Muscle of arm (tissue), 14 donors: ENCODE results near the gene SPACA5B. TPM values are rescaled to one million over a fixed set of nuclear protein-coding genes. Genes with fewer than 3 reads are reported as not detected.
"Not testable (repeated sequence)": the region's sequence is repeated elsewhere in the genome, so short reads cannot be mapped to it uniquely, and the experiment has no call there.

ENCODE experiments used
- DNase-seq: peaks from one replicate; pipeline ENCODE4 v3.0.0-alpha.2; 2013
- long read RNA-seq, 11 donors: transcript quantifications; one replicate each; lab custom pipeline, GENCODE V29; 2026
- polyA plus RNA-seq, 12 donors: library from polyadenylated mRNA; unstranded; fragments of 120-200 nt; gene quantifications; one replicate each; pipeline ENCODE4 v1.2.1, GENCODE V29; 2013; ENCODE audit not compliant: insufficient read length in 12 of 12

SPACA5B gene
- polyA plus RNA-seq: under 1 TPM in 1 of 12 donors, not detected in 11; 0.36 TPM
- long read RNA-seq, donor 1: 0 reads
- long read RNA-seq, donor 2: 0 reads
- long read RNA-seq, donor 3: 0 reads
- long read RNA-seq, donor 4: 0 reads
- long read RNA-seq, donor 5: 0 reads
- long read RNA-seq, donor 6: 0 reads
- long read RNA-seq, donor 7: 0 reads
- long read RNA-seq, donor 8: 0 reads
- long read RNA-seq, donor 9: 0 reads
- long read RNA-seq, donor 10: 0 reads
- long read RNA-seq, donor 11: 0 reads

DNA sequence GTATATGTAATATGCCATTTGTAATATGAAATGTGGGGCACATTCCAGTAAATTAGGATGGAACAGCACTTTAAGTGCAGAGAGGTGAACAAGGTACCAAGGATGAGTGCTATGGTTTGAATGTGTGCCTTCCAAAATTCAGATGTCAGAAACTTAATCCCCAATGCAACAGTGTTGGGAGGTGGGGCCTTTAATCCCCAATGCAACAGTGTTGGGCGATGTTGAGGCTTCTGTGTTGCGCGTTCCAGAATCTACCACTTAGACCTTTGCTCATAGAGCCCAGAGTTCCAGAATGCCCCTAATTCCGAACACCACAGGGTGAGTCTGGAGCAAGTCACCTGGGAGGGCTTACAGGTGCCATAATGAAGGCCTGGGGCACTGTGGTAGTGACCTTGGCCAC, at the start of gene SPACA5B:
Gene SPACA5B, plus strand, starts transcription at position 301 of the 400 bp plus-strand sequence. Its CDS starts 62 bp downstream, at position 363.
- DNase-seq: not testable (repeated sequence)

DNA sequence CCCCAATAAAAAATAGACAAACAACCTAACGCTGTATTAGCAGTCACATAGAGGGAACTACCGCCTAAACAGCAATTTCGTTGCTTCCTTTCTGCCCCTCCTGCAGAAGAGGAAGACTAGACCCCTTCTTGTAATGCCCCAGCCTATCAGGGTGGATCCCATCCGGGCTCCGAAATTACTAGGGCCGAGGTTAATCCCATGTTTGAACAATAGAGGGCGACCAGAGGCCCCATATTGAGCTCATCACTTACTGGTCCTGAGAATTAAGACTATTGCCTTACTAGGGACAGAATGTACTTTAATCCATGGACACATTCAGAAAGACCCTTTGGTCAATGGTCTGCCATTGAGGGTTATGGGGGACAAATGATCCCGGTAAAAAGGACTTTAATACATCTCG, 47.2 kb upstream of the SPACA5B start:
- DNase-seq: no peak

DNA sequence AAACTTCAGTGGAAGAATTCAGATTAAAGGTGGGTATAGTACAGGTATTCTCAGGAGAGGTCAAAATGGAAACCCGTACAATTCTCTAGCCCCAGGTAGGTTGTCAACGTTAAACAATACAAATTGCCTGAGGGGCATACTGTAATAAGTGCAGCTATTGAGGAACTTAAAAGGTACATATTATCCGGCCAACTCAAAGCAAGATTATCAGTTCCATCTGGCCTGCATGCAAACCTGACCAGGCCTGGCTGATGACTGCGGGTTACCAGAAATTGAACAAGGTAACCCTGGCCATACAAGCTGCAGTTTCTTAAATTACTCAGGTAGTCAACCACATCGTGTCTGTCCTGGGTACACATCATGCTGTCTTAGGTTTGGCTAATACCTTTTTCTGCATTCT, 46.7 kb upstream of the SPACA5B start:
- DNase-seq: no peak

DNA sequence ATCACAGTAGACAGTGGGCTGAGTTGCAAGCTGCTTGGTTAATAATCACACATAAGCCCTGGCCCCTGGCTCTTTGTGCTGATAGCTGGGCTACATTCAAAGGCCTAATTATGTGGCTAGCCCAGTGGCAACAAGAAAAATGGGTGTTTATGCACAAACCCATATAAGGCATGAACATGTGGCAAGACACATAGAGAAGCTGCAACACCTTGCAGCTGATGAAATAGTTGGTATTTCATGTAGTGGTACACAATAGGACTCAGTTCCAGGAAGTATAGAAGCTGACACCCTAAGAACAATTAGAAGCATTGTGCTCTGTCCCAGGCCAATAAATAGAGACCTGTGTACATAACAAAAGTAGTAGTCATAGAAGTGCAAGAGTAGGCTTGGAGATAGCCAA, 44.3 kb upstream of the SPACA5B start:
- no peak for DNase-seq

DNA sequence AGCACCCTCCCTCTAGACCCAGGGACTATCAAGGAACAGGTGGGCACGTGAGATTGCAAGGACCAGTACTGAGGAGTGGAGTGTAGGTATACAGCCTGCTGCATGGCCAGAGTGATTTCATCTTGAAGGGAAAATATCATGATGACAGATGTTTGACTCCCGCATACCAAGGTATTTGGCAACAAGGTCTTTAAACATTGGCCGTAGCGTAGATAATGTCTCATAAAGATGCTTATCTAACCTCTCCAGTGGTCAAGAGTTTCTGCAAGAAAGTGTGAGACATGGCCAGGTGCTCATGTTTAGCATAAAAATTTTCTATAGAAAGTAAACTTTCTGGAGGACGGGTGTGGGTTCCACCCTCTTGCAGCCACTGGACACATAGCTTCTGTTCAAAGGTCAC, 40.3 kb upstream of the SPACA5B start:
- DNase-seq: no peak

DNA sequence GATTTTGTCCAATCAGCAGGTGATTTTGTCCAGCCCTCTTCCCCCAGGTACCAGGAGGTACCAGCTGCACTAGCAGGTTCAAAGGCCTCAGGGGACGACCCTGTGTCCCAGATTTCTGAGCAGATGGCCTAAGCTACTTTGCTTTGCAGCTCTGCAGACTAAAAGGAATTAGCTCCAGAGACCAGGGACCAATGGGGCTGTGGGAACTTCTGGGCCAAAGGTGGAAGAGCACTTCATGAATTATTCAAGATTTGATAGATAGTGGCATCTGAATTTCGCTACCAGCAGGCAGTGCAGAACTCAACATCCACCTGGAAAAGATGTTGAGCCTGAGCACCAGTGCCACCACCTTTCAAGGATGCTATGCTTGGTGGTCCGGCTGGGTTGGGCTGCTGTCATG, 37.9 kb upstream of the SPACA5B start:
- DNase-seq: not testable (repeated sequence)

DNA sequence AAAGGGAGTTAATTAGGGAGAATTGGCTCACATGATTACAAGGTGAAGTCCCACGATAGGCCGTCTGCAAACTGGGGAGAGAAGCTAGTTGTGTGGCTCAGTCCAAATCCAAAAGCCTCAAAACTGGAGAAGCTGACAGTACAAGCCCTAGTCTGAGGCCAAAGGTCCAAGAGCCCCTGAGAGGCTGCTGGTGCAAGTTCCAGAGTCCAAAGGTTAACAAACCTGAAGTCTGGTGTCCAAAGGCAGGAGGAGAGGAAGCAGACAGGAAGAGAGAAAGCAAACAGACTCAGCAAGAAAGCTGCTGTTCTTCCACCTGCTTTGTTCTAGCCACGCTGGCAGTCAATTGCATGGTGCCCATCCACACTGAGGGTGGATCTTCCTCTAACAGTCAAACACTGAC, 29.0 kb upstream of the SPACA5B start:
- no peak for DNase-seq

DNA sequence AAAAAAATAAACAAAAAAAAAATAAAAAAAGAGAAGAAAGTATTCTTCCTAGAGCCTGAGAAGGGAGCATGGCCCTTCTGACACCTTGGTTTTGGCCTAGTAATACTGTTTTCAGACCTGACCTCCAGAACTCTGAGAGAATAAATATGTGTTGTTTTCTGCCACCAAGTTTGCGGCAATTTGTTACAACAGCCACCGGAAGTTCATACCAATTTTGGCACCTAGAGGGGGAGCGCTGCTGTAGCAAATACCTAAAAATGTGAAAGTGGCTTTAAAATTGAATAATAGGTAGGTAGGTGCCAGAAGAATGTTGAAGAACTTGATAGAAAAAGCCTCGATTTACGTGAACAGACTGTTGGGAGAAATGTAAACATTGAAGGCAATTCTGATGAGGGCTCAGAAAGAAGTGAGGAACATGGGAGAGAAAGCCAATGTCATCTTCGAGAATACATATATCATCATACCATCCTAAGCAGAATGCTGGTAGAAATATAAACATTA, 27.5 kb upstream of the SPACA5B start:
- DNase-seq: no peak

DNA sequence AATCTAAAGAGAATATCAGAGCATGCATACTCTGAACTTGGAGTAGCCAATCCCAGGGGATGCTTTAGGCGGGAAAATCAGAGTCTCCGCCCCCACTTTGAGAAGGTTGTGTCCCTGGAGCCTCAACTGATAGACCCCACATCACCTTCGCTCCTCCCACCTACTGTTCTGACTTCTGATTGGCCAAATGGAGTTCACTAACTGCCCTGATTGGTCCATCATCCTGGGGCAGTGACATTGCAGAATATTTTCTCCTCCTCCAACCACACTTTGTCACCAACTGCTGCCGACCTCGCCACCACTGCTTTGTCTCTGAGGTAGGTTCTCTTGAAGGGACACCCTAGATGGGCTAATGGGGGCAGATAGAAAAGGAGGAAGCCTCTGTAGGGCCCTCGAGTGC, 22.7 kb upstream of the SPACA5B start:
- no peak for DNase-seq

DNA sequence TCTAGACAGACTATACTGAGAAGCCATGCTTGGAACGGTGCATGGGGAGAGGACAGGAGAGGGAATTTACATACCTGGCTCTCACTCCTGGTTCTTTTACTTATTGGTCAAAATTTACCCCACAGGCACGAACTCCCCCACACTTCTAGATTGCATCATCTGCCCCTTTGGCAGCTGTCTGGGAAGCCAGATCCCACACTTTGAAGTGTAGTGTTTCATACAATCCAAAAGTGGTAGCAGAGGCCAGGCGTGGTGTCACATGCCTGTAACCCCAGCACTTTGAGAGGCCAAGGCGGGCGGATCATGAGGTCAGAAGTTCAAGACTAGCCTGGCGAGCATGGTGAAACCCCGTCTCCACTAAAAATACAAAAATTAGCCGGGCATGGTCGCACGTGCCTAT, 5.1 kb upstream of the SPACA5B start:
- not testable (repeated sequence) for DNase-seq

DNA sequence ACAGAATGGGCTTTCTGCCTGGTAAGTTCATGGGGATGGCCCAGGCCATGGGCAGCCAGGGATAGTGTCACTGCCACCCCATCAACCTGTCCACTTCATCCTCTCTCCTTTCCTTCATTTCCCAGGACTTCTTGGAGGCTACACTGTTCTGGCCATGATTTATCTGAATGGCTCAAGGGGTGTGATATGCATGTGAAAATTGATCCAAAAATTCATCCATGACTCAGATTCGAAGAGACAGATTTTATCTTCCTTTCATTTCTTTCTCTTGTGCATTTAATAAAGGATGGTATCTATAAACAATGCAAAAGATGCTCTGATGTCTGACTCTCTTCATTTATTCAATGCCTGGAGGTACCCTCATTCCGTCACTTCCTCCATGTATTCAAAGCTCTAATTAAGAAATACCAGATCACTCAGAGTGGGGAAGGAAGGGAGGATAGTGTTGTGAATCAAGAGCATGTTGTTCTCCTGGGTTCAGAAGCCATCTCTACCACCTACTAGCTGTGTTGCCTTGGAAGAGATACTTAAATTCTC, 1.9 kb downstream of the SPACA5B start:
- not testable (repeated sequence) for DNase-seq

DNA sequence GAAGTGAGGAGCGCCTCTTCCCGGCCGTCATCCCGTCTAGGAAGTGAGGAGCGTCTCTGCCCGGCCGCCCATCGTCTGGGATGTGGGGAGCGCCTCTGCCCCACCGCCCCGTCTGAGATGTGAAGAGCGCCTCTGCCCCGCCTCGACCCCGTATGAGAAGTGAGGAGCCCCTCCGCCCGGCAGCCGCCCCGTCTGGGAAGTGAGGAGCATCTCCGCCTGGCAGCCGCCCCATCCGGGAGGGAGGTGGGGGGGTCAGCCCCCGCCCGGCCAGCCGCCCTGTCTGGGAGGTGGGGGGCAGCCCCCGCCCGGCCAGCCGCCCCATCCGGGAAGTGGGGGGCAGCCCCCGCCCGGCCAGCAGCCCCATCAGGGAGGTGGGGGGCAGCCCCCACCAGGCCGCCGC, 8.7 kb downstream of the SPACA5B start:
- not testable (repeated sequence) for DNase-seq

DNA sequence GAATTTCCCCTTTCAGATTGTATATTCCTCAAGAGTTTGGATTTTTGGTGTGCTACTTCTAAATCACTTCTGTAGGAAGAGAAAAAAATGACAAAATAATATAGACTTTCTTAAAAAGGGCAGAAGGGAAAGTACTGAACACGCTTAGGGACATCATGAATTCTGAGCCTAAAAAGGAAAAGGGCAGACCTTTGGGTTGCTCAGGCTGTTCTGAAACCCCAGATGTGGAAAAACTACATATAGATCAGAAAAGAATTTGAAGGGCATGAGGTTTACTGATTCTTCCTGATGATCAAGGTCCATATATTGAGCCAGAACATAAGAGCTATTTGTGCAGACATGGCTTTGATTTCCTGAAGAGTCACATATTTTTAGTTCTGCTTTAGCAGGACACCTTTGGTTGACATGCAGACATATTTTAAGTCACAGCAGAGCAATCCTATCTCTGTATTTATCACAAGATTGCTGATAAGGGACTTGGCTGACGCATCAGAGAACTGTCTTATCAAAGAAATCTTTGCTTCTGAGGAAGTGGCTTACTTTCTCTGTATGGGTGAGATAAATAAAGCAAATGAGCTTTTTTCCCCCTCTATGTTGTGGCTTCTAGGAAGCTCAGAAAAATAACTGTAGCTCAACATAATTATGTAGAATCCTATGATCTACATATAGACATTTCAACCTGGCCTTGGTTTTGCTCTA, 11.5 kb downstream of the SPACA5B start:
- DNase-seq: not testable (repeated sequence)

DNA sequence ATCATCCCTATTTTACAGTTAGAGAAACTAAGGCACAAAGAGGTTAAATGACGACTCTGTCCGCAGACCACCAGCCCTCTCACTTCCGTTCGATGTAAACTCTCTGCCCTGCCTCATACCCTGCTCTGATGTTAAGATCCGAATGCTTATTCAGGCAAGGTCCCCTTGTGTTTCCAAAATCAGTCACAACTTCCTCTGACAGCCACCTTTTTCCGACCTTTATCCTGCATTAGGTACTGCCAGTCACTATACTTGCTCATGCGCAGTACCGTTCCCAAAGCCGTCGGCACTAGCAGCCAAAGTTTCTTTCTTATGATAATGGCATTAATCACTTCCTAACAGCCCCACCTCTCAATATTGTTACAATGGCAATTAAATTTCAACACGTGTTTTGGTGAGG, 12.3 kb downstream of the SPACA5B start:
- not testable (repeated sequence) for DNase-seq

DNA sequence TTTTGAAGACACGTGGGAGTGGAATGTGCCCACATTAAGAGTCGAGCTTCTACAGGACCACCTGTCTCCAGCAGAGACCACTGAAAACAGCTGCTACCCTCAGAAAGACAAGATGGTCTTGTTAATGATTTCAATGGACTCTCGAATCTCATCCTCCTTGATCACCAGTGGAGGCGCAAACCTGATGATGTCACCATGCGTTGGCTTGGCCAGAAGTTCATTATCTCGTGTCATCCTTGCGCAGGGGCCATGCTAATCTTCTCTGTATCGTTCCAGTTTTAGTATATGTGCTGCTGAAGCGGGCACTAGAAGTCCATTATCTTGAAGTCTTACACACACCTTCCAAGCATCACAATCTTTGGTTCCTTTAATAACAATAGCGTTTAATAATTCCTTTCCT, 23.3 kb downstream of the SPACA5B start:
- DNase-seq: no peak

DNA sequence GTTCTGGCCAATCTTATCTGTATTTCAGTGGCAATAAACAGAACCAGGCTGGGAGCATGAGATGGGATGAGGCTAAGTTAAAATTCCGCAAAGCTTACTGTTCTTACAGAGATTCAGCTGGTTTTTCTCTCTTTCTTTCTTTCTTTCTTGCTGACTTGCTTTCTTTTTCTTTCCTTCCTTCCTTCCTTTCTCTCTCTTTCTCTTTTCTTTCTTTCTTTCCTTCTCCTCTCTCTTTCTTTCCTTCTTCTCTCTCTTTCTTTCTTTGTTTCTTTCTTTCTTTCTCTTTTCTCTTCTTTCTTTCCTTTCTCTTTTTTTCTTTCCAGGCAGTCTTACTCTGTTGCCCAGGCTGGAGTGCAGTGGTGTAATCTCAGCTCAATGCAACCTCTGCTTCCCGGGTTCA, 24.4 kb downstream of the SPACA5B start:
- no peak for DNase-seq

DNA sequence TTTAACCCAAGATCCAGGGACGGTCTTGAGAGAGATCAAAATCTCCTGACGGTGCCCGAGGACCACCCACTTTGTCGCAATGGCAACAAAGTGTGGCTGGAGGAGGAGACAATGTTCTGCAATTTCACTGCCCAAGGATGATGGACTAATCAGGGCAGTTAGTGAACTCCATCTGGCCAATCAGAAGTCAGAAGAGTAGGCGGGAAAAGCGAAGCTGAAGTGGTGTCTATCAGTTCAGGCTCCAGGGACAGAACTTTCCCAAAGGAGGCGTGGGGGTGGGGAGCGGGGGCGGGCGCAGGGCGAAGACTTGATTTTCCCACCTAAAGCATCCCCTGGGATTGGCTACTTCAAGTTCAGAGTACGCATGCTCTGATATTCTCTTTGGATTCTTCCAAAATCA, 25.6 kb downstream of the SPACA5B start:
- no peak for DNase-seq

DNA sequence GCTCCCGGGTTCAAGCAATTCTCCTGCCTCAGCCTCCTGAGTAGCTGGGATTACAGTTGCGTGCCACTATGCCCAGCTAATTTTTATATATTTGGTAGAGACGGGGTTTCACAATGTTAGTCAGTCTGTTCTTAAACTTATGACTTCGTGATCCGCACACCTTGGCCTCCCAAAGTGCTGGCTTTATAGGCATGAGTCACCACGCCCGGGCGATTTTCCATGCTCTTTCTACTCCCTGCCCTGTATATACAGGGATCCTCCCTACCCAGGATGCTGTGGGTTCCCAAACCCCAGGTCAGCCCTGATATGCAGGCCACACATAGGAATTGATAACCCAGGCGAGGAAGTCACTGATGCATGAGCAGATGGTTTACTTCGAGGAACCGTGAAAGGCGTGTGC, 34.8 kb downstream of the SPACA5B start:
- DNase-seq: no peak

DNA sequence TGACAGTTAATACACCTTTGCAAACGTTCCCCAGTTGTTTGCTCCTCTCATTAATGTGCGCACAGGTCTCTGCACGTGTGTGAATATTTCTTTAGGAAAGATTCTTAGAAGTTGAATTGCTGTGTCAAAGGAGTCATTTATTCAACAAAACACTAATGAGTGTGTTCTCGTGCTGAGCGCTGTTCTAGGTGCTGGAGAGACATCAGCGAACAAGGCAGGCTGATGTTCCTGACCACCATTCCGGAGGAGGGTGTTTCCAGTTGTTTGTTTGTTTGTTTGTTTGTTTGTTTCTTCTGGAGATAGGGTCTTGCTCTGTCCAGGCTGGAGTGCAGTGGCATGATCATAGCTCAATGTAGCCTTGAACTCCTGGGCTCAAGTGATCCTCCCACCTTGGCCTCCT, 35.9 kb downstream of the SPACA5B start:
- not testable (repeated sequence) for DNase-seq

DNA sequence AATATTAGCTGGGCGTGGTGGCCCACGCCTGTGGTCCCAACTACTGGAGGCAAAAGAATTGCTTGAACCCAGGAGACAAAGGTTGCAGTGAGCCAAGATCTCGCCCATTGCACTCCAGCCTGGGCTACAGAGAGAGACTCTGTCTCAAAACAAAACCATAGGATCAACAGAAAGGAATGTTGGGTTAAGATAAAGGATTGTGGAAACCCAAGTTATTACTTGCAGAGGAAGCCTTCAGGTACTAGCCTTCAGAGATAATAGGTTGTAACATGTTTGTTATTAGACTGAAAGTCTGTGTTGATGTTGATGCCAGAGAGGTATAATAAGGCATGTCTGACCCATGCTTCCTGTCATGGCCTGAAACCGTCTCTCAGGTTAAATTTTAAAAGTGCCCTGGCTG, 49.3 kb downstream of the SPACA5B start:
- DNase-seq: no peak

DNA sequence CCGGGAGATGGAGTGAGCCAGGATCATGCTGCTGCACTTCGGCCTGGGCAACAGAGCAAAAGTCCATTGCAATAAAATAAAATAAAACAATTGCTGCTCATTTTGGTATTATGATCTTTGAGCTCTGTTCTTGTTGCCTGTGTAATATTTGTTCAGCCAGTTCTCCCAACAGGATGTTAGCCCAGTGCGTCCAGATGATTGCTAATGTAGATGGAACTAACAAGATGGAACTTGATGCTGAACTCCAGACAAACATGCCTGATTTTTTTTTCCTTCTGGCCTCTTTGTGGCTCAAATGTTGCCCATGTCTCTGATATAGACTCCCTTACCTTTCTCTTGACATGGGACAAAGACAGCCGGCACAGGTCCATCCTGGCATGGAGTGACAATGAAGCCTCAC, 50.4 kb downstream of the SPACA5B start:
- DNase-seq: no peak

DNA sequence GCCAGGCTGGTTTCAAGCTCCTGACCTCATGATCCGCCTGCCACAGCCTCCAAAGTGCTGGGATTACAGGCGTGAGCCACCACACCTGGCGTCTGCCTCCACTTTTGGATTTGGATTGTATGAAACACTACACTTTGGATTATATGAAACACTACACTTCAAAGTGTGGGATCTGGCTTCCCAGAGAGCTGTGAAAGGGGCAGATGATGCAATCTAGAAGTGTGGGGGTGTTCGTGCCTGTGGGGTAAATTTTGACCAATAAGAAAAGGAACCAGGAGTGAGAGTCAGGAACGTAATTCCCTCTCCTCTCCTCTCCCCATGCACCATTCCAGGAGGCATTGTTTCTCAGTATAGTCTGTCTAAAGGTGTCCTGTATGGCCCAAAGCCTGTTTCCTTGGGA, 51.5 kb downstream of the SPACA5B start:
- not testable (repeated sequence) for DNase-seq
